ENCODE results near the gene LEF1.
A peak's percentile ranks its signal among the peaks of the same experiment; 100 is the strongest.

Gene LEF1

GRCh38 chr4:108003982-108004515 lies 164.7 kb downstream of the LEF1 start:
- no peaks in the 10 kb centered on the region for H3K9me3 ChIP-seq (ENCODE audit: insufficient read depth, low read length)
- peaks cover 14% of the 10 kb centered on the region for H3K4me1 ChIP-seq (ENCODE audit: low read length)
- peaks cover 23% of the 10 kb centered on the region for H4K20me1 ChIP-seq (ENCODE audit: insufficient read depth, low read length)
- no peak for TF ChIP-seq EZH2phosphoT487 (IDR thresholded peaks at IDR 0.05; ENCODE audit: low read depth)
- no peak for TF ChIP-seq CTCF (IDR thresholded peaks at IDR 0.05; ENCODE audit: low read depth, low read length)
- no peaks in the 10 kb centered on the region for H3K27me3 ChIP-seq (ENCODE audit: low read depth, low read length)
- H2AFZ ChIP-seq (ENCODE audit: low read depth, low read length), result no peak overlapping the region
- H3K36me3 ChIP-seq (replicated peaks; ENCODE audit: low read depth, low read length), result peaks cover 52% of the 10 kb centered on the region
- H3K4me3 ChIP-seq (ENCODE audit: low read length), result no peak overlapping the region
- H3K9ac ChIP-seq (ENCODE audit: low read length), result no peak overlapping the region
- H3K79me2 ChIP-seq (ENCODE audit: low read length), result peaks cover 67% of the 10 kb centered on the region
- H3K27ac ChIP-seq (ENCODE audit: low read length), result peak overlapping the region; percentile 3; the same call in 1 of the 2 replicates
- H3K4me2 ChIP-seq (ENCODE audit: low read length), result peak overlapping the region; percentile 30

- H3K4me3 ChIP-seq (ENCODE audit: low read length), result no peak overlapping the region
- H3K27ac ChIP-seq (ENCODE audit: low read length), result no peak overlapping the region
- TF ChIP-seq EZH2phosphoT487 (IDR thresholded peaks at IDR 0.05; ENCODE audit: low read depth), result no peak
- H3K27me3 ChIP-seq (ENCODE audit: low read depth, low read length), result no peaks in the 10 kb centered on the region
- H3K9me3 ChIP-seq (ENCODE audit: insufficient read depth, low read length), result no peaks in the 10 kb centered on the region
- H3K4me1 ChIP-seq (ENCODE audit: low read length), result peaks cover 14% of the 10 kb centered on the region
- H3K4me2 ChIP-seq (ENCODE audit: low read length), result no peak overlapping the region
- no peak overlapping the region for H2AFZ ChIP-seq (ENCODE audit: low read depth, low read length)
- H4K20me1 ChIP-seq (ENCODE audit: insufficient read depth, low read length), result peaks cover 18% of the 10 kb centered on the region
- peaks cover 69% of the 10 kb centered on the region for H3K79me2 ChIP-seq (ENCODE audit: low read length)
- H3K36me3 ChIP-seq (replicated peaks; ENCODE audit: low read depth, low read length), result peaks cover 67% of the 10 kb centered on the region
- H3K9ac ChIP-seq (ENCODE audit: low read length), result no peak overlapping the region
Observed at GRCh38 chr4:108001540-108002135, 167.1 kb downstream of the LEF1 start.

- peaks cover 28% of the 10 kb centered on the region for H4K20me1 ChIP-seq (ENCODE audit: insufficient read depth, low read length)
- H3K4me2 ChIP-seq (ENCODE audit: low read length), result no peak overlapping the region
- no peak overlapping the region for H3K27ac ChIP-seq (ENCODE audit: low read length)
- H3K9ac ChIP-seq (ENCODE audit: low read length), result no peak overlapping the region
- H3K4me1 ChIP-seq (ENCODE audit: low read length), result peaks cover 16% of the 10 kb centered on the region
- H3K4me3 ChIP-seq (ENCODE audit: low read length), result no peak overlapping the region
- H3K9me3 ChIP-seq (ENCODE audit: insufficient read depth, low read length), result no peaks in the 10 kb centered on the region
- no peak for TF ChIP-seq EZH2phosphoT487 (IDR thresholded peaks at IDR 0.05; ENCODE audit: low read depth)
- no peak for TF ChIP-seq CTCF (IDR thresholded peaks at IDR 0.05; ENCODE audit: low read depth, low read length)
- peaks cover 78% of the 10 kb centered on the region for H3K36me3 ChIP-seq (replicated peaks; ENCODE audit: low read depth, low read length)
- no peaks in the 10 kb centered on the region for H3K27me3 ChIP-seq (ENCODE audit: low read depth, low read length)
- H3K79me2 ChIP-seq (ENCODE audit: low read length), result peaks cover 75% of the 10 kb centered on the region
- H2AFZ ChIP-seq (ENCODE audit: low read depth, low read length), result no peak overlapping the region
Observed at GRCh38 chr4:107999932-108000539, 168.7 kb downstream of the LEF1 start.

GRCh38 chr4:107997794-107998193 lies 170.9 kb downstream of the LEF1 start:
- no peak overlapping the region for H3K9ac ChIP-seq (ENCODE audit: low read length)
- no peaks in the 10 kb centered on the region for H3K27me3 ChIP-seq (ENCODE audit: low read depth, low read length)
- peaks cover 24% of the 10 kb centered on the region for H3K4me1 ChIP-seq (ENCODE audit: low read length)
- no peak overlapping the region for H3K4me3 ChIP-seq (ENCODE audit: low read length)
- H2AFZ ChIP-seq (ENCODE audit: low read depth, low read length), result no peak overlapping the region
- H3K27ac ChIP-seq (ENCODE audit: low read length), result no peak overlapping the region
- H4K20me1 ChIP-seq (ENCODE audit: insufficient read depth, low read length), result peaks cover 49% of the 10 kb centered on the region
- H3K4me2 ChIP-seq (ENCODE audit: low read length), result no peak overlapping the region
- H3K9me3 ChIP-seq (ENCODE audit: insufficient read depth, low read length), result no peaks in the 10 kb centered on the region
- peaks cover 68% of the 10 kb centered on the region for H3K36me3 ChIP-seq (replicated peaks; ENCODE audit: low read depth, low read length)
- peaks cover 87% of the 10 kb centered on the region for H3K79me2 ChIP-seq (ENCODE audit: low read length)
- TF ChIP-seq CTCF (IDR thresholded peaks at IDR 0.05; ENCODE audit: low read depth, low read length), result no peak
- no peak for TF ChIP-seq EZH2phosphoT487 (IDR thresholded peaks at IDR 0.05; ENCODE audit: low read depth)
